HG02798 (cell line): Measurements from ENCODE around the gene USP12.
"Not testable (repeated sequence)": the region's sequence is repeated elsewhere in the genome, so short reads cannot be mapped to it uniquely, and the experiment has no call there.

Source experiments
- ATAC-seq: cut with Tn5 transposase; IDR thresholded peaks from one replicate; pipeline ENCODE4 v1.9.1; 2021; ENCODE audit warnings: mild to moderate bottlenecking; ENCODE audit not compliant: unreplicated experiment, poor library complexity

USP12 gene, protein sequence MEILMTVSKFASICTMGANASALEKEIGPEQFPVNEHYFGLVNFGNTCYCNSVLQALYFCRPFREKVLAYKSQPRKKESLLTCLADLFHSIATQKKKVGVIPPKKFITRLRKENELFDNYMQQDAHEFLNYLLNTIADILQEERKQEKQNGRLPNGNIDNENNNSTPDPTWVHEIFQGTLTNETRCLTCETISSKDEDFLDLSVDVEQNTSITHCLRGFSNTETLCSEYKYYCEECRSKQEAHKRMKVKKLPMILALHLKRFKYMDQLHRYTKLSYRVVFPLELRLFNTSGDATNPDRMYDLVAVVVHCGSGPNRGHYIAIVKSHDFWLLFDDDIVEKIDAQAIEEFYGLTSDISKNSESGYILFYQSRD

DNA sequence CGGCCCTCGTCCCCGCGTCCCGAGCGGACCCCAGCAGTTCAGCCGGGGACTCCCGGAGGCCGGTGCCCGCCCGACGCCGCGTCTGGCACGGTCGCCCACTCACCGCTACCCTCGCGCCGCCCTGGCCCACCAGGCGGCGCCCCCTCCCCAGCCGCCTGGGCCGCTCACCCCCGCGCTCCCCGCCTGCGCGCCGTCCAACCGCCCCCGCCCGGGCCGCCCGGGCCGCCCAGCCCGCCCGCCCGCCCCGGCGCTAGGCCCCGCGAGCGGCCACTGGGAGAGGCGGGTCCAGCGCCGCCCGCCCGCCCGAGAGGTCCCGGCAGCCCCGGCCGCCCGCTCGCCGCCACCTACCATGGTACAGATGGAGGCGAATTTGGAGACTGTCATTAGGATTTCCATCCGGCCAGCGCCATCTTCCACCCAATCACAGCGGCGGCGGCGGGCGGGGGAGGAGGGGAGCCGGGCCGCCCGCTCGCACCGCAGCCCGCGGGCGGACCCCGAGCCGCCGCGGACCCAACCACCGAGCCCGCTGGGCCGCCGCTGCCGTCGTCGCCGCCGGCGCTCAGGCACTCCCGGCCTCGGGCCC, at the start of gene USP12:
Gene USP12, minus strand, starts transcription at position 568 of the 583 bp plus-strand sequence. Its CDS starts 172 bp downstream, at position 396.
- ATAC-seq, result peak; percentile 22

- ATAC-seq, result no peak
These were observed 48.0 kb upstream of the USP12 start for GRCh38 chr13:27219611-27220010.

GRCh38 chr13:27218861-27219260, 47.2 kb upstream of the USP12 start:
- not testable (repeated sequence) for ATAC-seq

DNA sequence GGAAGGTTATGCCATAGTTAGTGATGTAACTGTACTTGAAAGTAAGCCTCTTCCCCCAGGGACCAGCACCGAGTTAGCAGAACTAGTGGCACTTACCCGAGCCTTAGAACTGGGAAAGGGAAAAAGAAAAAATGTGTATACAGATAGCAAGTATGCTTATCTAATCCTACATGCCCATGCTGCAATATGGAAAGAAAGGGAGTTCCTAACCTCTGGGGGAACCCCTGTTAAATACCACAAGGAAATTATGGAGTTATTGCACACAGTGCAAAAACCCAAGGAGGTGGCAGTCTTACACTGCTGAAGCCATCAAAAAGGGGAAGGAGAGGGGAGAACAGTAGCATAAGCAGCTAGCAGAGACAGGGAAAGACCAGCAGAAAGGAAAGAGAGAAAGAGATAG, 46.2 kb upstream of the USP12 start:
- not testable (repeated sequence) for ATAC-seq

- not testable (repeated sequence) for ATAC-seq
These were observed 41.8 kb upstream of the USP12 start for GRCh38 chr13:27213386-27213785.

DNA sequence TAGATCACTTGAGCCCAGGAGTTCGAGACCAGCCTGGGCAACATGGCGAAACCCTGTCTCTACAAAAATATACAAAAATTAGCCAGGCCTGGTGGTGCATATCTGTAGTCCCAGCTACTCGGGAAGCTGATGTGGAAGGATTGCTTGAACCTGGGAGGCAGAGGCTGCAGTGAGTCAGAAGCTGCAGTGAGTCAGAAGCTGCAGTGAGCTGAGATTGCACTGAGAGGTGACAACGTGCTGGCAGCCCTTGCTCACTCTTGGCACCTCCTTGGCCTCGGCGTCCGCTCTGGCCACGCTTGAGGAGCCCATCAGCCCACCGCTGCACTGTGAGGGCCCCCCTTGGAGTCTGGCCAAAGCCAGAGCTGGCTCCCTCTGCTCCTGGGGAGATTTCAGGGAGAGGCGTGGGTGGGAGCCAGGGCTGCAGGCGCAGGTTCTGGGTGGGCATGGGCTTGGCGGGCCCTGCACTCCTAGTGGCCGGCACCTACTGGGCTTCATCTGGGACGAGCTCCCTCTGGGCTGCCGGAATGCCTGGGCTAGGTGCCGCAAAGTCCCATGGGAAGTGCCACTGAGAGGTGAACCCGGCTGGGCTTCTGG, 40.3 kb upstream of the USP12 start:
- ATAC-seq, result no peak

GRCh38 chr13:27211271-27211670, 39.7 kb upstream of the USP12 start:
- ATAC-seq, result no peak

DNA sequence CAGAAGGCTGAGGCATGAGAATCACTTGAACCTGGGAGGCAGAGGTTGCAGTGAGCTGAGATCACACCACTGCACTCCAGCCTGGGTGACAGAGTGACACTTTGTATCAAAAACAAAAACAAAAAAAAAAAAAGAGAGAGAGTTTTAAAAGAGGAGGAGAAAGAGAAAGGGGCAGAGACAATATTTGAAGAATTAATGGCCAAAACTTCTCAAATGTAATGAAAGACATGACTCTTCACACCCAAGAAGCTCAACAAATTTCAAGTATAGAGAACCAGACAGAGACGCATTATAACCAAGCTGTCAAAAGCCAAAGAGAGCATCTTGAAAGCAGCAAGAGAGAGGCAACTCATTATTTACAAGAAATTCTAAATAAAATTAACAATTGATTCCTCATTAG, 36.9 kb upstream of the USP12 start:
- no peak for ATAC-seq

GRCh38 chr13:27203854-27204253, 32.2 kb upstream of the USP12 start:
- ATAC-seq, result no peak

DNA sequence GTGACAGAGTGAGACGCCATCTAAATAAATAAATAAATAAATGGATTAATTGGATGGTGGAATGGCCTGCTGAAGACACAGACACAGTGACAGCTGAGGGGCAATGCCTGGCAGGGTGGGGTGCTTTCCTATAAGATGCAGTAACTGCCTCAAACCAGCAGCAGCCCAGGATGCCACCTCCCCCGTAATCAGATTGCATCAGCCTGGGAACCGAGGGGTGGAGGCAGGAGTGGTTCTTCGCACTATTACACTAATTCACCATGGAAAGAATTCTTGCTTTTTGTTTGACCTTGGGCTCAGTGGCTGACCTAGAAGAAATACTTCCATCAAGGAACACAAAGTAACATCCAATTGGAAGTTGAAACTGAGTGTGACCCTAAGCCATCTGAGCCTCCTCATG, 31.6 kb upstream of the USP12 start:
- ATAC-seq, result no peak

- no peak for ATAC-seq
These were observed 30.1 kb upstream of the USP12 start for GRCh38 chr13:27201661-27202060.

GRCh38 chr13:27200413-27201070, 28.9 kb upstream of the USP12 start:
- no peak for ATAC-seq

DNA sequence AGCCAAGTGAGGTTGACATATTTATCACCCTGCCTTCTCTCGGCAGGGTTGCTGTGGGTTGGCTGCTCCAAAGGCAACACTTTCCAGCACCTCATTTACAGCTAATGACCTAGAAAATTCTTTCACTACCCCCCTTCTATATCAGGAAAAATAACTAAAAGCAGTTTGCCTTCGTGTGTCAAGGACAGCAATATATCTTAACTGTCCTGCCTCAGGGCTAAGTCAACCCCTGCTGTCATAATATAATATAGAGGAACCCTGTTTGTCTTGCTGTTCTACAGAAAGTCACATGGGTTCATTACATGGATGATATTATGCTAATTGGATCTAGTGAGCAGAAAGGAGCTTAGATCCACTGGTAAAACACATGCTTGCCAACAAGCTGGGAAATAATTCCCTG, 28.1 kb upstream of the USP12 start:
- no peak for ATAC-seq

DNA sequence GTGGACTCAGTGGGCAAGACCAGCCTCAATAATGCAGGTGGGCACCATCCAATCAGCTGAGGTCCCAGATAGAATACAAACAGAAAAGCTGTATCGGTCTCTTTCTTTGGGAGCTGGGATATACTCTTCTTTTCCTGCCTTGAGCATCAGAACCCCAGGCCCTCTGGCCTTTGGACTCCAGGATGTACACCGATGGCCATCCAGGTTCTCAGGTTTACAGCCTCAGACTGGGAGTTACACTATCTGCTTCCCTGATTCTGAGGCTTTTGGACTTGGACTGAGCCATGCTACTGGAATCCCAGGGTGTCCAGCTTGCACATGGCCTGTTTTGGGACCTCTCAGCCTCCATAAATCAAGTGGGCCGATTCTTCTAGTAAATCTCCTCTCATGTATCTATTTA, 27.6 kb upstream of the USP12 start:
- no peak for ATAC-seq

GRCh38 chr13:27194895-27195764, 23.5 kb upstream of the USP12 start:
- no peak for ATAC-seq

- no peak for ATAC-seq
These were observed 22.6 kb upstream of the USP12 start for GRCh38 chr13:27194209-27194608.

DNA sequence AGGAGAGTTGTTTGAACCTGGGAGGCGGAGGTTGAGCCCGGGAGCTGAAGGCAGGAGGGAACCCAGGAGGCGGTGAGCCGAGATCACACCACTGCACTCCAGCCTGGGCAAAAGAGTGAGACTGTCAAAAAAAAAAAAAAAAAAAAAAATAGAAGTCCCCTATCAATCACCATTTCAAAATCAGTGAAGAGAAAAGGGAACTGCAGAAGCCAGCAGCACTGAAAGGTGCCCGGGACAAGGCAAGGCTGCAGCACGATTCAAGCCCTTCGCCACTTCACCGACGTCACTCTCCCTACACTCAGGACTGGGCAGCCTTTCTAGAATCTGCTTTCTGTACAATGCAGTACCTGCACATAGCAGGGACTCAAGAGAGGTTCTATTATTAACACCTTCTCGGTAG, 21.9 kb upstream of the USP12 start:
- ATAC-seq, result no peak

GRCh38 chr13:27192973-27193372, 21.4 kb upstream of the USP12 start:
- ATAC-seq, result no peak

GRCh38 chr13:27192367-27192766, 20.8 kb upstream of the USP12 start:
- not testable (repeated sequence) for ATAC-seq

- no peak for ATAC-seq
These were observed 17.6 kb upstream of the USP12 start for GRCh38 chr13:27189192-27189591.
